Activated T-cell treated with anti-CD3 and anti-CD28 coated beads, Interleukin-2, amount 50 U/mL, for 4 hours (primary cell): Measurements from ENCODE around the gene ZMYND11. TPM values are rescaled to one million over a fixed set of nuclear protein-coding genes. Genes with fewer than 3 reads are reported as not detected.
A peak's percentile ranks its signal among the peaks of the same experiment; 100 is the strongest.
"Not testable (repeated sequence)": the region's sequence is repeated elsewhere in the genome, so short reads cannot be mapped to it uniquely, and the experiment has no call there.

ENCODE experiments used
- ATAC-seq, 2 donors: fragments of 200-7000 bp; cut with Tn5 transposase; one replicate each; pipeline ENCODE4 v1.10.0; 2021
- DNase-seq: peaks from one replicate; pipeline ENCODE4 v3.0.0-alpha.2; 2020
- H3K27me3 Mint-ChIP-seq: one replicate; pipeline ENCODE4 v1.8.0; 2021; ENCODE audit warnings: low read depth, mixed read lengths
- H3K36me3 Mint-ChIP-seq: one replicate; pipeline ENCODE4 v1.8.0; 2022; ENCODE audit warnings: mixed read lengths; ENCODE audit not compliant: insufficient read depth
- H3K4me1 Mint-ChIP-seq: one replicate; pipeline ENCODE4 v1.8.0; 2021; ENCODE audit warnings: low read depth, mixed read lengths
- H3K4me3 Mint-ChIP-seq: one replicate; pipeline ENCODE4 v1.8.0; 2021; ENCODE audit warnings: mild to moderate bottlenecking, moderate library complexity, mixed read lengths
- H3K9me3 Mint-ChIP-seq: one replicate; pipeline ENCODE4 v1.8.0; 2021; ENCODE audit warnings: mixed read lengths
- total RNA-seq, 3 donors: library from RNA; stranded (reverse); gene quantifications; one replicate each; pipeline ENCODE4 v1.2.1, GENCODE V29; 2021

Gene ZMYND11
- total RNA-seq, 3 donors from 2014 or later = 29.3 to 33.3 (median 30.8) TPM

DNA sequence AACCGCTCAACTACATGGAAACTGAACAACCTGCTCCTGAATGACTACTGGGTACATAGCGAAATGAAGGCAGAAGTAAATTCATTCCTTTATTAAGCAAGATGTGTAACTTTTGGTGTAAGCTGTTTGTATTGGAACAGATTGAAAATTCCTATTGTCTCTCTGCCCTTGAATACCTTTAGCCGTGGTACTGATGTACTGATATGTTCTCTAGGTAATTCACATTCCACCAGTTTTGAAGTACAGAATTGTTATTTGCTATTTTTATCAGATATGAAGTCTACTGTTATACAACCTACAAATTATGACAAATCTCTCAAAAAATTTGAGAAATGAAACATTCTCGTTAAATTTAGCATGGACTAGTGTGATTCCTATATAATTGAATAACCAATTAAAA, 17.7 kb downstream of the ZMYND11 start:
- Mint-ChIP-seq H3K4me1 (peaks cover 27% of the 10 kb centered on the region), H3K27me3 (no peaks in the 10 kb centered on the region), H3K36me3 (peaks cover 12% of the 10 kb centered on the region), H3K9me3 (no peaks in the 10 kb centered on the region), H3K4me3 (no peak overlapping the region)
- ATAC-seq (no peak), DNase-seq (no peak)

DNA sequence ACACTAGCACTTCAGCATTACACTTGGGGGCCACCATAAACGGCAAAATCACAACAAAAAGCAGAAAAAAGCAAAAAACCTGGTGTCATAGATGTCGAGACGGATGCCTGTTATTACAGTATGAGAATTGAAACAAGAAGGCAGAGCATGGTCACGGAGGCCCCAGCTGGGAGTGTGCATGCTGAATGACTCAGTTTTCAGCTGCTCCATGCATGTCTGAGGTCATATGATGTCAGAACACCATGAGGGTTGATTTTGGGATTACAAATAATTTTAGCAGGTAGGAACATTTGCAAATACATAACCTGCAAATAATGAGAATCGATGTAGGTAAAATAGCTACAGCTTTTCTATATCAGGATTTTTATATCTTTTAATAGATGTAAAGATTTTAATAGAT, 19.1 kb downstream of the ZMYND11 start:
- H3K27me3 Mint-ChIP-seq = no peaks in the 10 kb centered on the region
- no peak for DNase-seq
- peaks cover 24% of the 10 kb centered on the region for H3K4me1 Mint-ChIP-seq
- H3K36me3 Mint-ChIP-seq = peaks cover 12% of the 10 kb centered on the region
- no peaks in the 10 kb centered on the region for H3K9me3 Mint-ChIP-seq
- ATAC-seq = no peak
- no peak overlapping the region for H3K4me3 Mint-ChIP-seq

DNA sequence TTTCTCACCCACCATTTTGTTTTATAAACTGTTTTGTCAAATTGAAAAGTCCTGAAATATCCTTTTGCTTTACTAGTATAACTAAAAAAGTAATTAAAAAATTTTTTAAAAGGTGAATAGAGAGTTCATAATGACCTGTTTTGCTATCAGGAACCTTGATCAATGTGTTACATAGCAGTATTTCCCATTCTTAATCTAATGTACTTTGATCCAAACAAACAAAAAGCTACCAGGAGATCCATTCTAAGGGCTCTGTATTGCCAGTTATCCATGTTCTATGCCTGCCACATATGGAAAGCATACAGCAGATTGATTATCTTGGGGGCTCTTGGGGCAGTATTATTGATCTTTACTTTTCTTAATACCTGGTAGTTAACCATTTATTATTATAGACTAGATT, 32.1 kb downstream of the ZMYND11 start:
- peaks cover 10% of the 10 kb centered on the region for H3K4me1 Mint-ChIP-seq
- peaks cover 17% of the 10 kb centered on the region for H3K9me3 Mint-ChIP-seq

DNA sequence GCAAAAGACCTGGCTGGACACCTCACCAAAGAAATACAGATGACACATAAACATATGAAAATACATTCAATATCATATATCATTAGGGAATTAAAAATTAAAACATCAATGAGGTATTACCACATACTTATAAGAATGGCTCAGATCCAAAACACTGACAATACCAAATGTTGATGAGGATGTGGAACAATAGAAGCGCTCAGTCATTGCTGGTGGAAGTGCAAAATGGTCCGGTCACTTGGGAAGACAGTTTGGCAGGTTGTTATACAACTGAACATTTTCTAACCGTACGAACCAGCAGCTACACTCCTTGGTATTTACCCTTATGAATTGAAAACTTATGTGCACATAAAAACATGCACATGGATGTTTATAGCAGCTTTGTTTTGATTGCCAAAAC, 38.5 kb downstream of the ZMYND11 start:
- Mint-ChIP-seq H3K36me3 (peaks cover 6% of the 10 kb centered on the region), H3K9me3 (peaks cover 9% of the 10 kb centered on the region), H3K4me3 (no peak overlapping the region), H3K4me1 (peaks cover 12% of the 10 kb centered on the region), H3K27me3 (no peaks in the 10 kb centered on the region)
- ATAC-seq (no peak), DNase-seq (no peak)

More for the DNA sequence above, 32.1 kb downstream of the ZMYND11 start:
- H3K27me3 Mint-ChIP-seq = no peaks in the 10 kb centered on the region
- no peak overlapping the region for H3K4me3 Mint-ChIP-seq
- DNase-seq (no peak), ATAC-seq (no peak)
- H3K36me3 Mint-ChIP-seq = peaks cover 19% of the 10 kb centered on the region

DNA sequence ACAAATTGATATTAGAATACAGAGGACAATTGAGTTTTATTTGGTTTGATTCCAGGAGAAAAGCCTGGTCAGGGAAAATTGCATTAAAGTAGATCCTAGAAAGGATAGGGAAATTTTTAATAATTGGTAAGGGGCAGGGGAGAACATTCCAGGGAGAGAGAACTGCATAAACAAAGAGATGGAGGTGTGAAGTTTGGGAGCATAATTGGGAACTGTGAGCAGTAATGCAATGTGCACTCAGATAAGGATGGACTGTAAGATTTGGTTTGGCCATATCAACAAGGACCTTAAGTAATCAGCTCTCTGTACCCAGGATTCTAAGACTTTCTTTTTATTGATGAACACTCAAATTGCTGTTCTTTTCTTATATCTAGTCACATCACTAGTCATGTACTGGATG, 41.4 kb downstream of the ZMYND11 start:
- Mint-ChIP-seq H3K4me3 (no peak overlapping the region), H3K9me3 (no peaks in the 10 kb centered on the region), H3K36me3 (peaks cover 8% of the 10 kb centered on the region), H3K27me3 (no peaks in the 10 kb centered on the region), H3K4me1 (peaks cover 16% of the 10 kb centered on the region)
- ATAC-seq (no peak), DNase-seq (no peak)

DNA sequence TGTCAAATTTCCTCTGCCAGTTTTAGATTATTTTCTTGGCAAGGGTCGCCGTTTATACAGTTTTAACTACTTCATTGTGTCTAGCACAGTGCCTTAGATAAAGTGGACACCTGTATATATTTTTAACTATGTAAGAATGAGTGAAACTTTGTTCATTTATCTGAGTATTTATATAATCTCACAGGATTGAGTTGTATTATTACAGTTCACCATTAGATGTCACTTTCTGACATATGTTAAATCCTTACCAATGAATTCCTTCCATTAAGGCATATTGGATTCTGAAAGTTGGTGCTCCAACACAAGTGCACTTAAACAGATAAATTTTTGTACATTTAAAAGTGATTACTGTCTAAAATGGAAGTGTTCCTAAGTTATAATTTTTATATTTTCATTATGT, 43.0 kb downstream of the ZMYND11 start:
- no peak for ATAC-seq
- Mint-ChIP-seq H3K4me3 (no peak overlapping the region), H3K36me3 (peaks cover 18% of the 10 kb centered on the region), H3K9me3 (no peaks in the 10 kb centered on the region), H3K4me1 (peaks cover 26% of the 10 kb centered on the region), H3K27me3 (no peaks in the 10 kb centered on the region)
- DNase-seq = no peak

DNA sequence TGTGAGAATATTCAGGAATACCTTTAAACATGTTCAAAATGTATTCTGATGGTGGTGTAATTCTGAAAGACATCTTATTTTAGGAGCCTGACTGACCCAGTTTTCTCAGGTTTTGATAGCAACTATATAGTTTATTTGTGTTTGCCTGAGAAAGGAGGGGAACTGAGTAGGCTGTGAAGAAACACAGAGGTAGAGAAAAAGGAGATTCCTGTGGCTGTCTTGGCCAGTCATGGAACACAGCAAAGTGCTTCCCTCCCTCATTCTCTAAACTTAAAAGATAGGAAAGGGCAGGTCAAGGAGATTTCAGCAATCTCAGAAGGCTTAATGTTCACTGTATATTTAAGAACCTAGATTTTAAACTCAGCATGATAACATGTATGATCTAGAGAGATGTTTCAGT, 43.5 kb downstream of the ZMYND11 start:
- Mint-ChIP-seq H3K4me1 (peaks cover 28% of the 10 kb centered on the region), H3K4me3 (no peak overlapping the region), H3K27me3 (no peaks in the 10 kb centered on the region), H3K36me3 (peaks cover 22% of the 10 kb centered on the region), H3K9me3 (no peaks in the 10 kb centered on the region)
- no peak for DNase-seq
- ATAC-seq = no peak

DNA sequence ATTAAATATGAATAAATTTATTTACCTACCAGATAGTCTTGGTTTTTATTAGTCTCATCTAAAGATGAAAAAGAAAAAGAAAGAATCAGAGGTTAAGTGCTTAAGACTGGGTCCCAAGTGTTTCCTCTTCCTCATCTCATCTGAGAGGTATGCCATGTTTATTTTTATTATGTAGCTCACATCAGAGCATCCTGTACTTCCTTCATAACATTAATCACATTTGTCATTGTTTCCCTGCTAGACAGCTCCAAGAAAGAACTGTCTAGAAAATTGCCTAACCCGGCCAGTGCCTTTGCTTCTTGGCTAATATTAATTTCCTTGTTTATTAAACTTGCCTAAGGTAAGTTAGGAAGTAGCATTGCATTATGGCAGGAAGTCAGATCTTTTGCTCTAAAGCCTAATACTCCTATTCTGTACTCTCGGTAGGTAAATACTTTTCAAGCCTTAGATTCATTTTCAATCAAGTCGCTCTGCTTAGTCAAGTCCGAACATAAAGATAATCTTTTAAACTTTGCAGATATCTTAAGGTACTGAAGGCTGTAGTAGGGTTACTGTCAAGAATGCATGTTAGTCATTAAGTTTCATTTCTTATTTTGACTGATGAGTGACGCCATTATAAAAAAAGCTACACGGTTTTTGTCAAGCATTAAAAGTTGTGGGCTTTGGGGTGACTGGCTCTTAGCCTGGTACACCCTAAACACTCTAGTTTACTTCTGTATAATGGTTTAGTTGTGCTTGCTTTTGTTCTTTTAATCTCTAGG, 47.4 kb downstream of the ZMYND11 start:
- Mint-ChIP-seq H3K4me3 (peak overlapping the region; percentile 17), H3K4me1 (peaks cover 21% of the 10 kb centered on the region), H3K36me3 (peaks cover 36% of the 10 kb centered on the region), H3K9me3 (peaks cover 8% of the 10 kb centered on the region), H3K27me3 (no peaks in the 10 kb centered on the region)
- ATAC-seq (peak; percentile 95), DNase-seq (no peak)

DNA sequence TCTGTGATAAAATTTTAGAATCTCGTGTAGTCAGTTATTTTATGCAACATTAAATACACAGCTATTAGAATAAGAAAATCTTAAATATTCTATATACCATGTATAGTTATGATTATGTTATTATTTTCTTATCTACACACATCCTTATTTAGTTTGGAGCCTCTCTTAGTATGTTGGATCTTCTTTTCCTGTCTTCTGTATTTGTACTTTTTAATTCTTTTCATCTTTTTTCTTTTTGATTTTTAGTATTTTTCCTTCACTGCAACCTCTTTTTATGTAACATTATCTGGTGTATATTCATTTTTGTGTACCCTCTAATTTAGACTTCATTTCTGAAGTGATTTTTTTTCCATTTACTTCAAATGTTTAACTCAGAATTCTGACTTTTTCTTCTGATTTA, 48.9 kb downstream of the ZMYND11 start:
- no peak for DNase-seq
- H3K9me3 Mint-ChIP-seq = peaks cover 8% of the 10 kb centered on the region

DNA sequence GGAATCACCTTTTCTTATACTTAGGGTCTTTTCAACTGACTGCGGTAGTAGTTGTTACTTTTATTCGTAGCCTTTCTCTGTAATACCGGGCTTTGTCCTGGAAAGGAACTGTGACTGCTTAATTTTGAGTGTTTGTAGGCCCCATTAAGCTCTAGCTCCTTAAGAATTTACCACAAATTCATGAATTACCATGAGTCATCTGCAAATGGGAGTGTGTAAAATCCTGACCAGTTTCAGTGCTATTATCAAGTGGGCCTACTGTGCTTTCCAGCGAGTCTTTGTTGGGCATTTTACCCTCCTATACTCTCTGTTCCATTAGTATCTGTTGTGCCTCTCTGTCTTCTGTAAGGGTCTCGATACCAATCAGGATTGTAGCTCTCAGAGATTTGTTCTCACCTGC, 49.7 kb downstream of the ZMYND11 start:
- peaks cover 40% of the 10 kb centered on the region for H3K36me3 Mint-ChIP-seq
- H3K27me3 Mint-ChIP-seq = no peaks in the 10 kb centered on the region
- H3K4me1 Mint-ChIP-seq = peaks cover 28% of the 10 kb centered on the region
- peaks cover 8% of the 10 kb centered on the region for H3K9me3 Mint-ChIP-seq
- DNase-seq (no peak), ATAC-seq (no peak)
- no peak overlapping the region for H3K4me3 Mint-ChIP-seq

More for the DNA sequence above, 48.9 kb downstream of the ZMYND11 start:
- H3K36me3 Mint-ChIP-seq = peaks cover 42% of the 10 kb centered on the region
- no peak for ATAC-seq
- peaks cover 28% of the 10 kb centered on the region for H3K4me1 Mint-ChIP-seq
- H3K27me3 Mint-ChIP-seq = no peaks in the 10 kb centered on the region
- no peak overlapping the region for H3K4me3 Mint-ChIP-seq

DNA sequence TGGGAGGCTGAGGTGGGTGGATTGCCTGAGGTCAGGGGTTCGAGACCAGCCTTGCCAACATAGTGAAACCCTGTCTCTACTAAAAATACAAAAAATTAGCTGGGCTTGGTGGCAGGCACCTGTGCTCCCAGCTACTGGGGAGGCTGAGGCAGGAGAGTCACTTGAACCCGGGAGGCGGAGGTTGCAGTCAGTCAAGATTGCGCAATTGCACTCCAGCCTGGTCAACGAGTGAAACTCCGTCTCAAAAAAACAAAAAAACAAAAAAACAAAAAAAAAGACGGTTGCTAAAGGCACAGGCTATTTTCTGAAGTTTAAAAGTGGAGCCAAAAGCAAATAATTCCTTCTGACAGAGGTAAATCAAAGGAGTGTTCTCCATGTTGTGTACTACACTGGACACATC, 50.3 kb downstream of the ZMYND11 start:
- H3K4me1 Mint-ChIP-seq = peaks cover 29% of the 10 kb centered on the region
- ATAC-seq, H3K27me3 Mint-ChIP-seq, H3K4me3 Mint-ChIP-seq, DNase-seq, H3K9me3 Mint-ChIP-seq: not testable (repeated sequence)
- H3K36me3 Mint-ChIP-seq = peaks cover 44% of the 10 kb centered on the region

DNA sequence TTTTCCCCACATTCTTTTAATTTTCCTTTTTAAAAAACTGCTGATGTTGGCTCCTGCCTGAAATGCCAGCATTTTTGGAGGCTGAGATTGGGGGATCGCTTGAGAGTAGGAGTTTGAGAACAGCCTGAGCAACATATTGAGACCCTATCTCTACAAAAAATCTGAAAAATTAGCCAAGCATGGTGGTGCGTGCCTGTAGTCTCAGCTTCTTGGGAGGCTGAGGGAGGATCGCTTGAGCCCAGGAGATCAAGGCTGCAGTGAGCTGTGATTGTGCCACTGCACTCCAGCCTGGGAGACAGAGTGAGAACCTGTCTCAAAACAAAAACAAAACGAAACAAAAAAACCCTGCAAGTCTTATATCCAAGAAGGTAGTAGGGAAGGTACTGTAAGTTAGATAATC, 51.7 kb downstream of the ZMYND11 start:
- H3K27me3 Mint-ChIP-seq = no peaks in the 10 kb centered on the region
- peaks cover 49% of the 10 kb centered on the region for H3K36me3 Mint-ChIP-seq
- peaks cover 25% of the 10 kb centered on the region for H3K4me1 Mint-ChIP-seq
- peaks cover 8% of the 10 kb centered on the region for H3K9me3 Mint-ChIP-seq
- ATAC-seq (no peak), DNase-seq (no peak)
- no peak overlapping the region for H3K4me3 Mint-ChIP-seq

DNA sequence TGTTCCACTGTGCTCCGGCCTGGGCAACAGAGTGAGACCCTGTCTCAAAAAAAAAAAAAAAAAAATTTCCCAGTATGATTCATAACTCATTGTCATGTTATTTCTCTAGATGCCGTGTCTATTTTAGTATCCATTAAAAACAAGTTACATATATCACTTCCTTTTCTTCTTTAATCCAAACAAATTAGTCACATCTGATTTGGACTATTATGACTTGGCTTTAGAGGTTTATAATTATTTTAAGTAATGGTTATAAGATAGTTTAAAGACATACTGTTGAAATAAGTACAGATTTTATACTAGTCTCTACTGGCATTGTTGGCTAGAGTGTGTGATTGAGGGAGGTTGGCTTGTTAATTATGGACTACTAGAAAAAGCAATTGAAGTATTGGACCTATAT, 53.3 kb downstream of the ZMYND11 start:
- H3K27me3 Mint-ChIP-seq = no peaks in the 10 kb centered on the region
- H3K36me3 Mint-ChIP-seq = peaks cover 38% of the 10 kb centered on the region
- H3K4me3 Mint-ChIP-seq = no peak overlapping the region
- DNase-seq (no peak), ATAC-seq (no peak)
- peaks cover 8% of the 10 kb centered on the region for H3K9me3 Mint-ChIP-seq
- H3K4me1 Mint-ChIP-seq = peaks cover 17% of the 10 kb centered on the region

DNA sequence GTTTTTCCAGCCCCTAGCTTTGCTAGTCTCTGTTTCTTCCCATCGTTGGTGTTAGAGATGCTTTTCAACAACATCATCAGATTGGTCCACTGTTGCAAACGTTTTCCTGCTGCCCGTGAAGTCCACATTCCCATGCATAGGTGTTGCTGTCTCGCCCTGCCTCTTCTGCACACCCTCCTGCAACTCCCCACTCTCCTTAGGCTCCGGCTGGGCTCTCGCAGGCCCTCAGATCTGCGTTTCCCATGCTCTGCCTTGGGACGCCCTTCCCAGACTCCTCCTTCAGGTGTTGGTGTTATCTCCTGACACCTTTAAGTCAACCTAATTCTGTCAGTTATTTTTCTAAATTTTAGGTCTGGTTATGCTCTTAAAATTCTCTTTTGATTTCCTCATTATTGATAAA, 55.0 kb downstream of the ZMYND11 start:
- Mint-ChIP-seq H3K9me3 (no peaks in the 10 kb centered on the region), H3K4me1 (peaks cover 13% of the 10 kb centered on the region), H3K36me3 (peaks cover 33% of the 10 kb centered on the region), H3K27me3 (no peaks in the 10 kb centered on the region), H3K4me3 (no peak overlapping the region)
- ATAC-seq (no peak), DNase-seq (no peak)

DNA sequence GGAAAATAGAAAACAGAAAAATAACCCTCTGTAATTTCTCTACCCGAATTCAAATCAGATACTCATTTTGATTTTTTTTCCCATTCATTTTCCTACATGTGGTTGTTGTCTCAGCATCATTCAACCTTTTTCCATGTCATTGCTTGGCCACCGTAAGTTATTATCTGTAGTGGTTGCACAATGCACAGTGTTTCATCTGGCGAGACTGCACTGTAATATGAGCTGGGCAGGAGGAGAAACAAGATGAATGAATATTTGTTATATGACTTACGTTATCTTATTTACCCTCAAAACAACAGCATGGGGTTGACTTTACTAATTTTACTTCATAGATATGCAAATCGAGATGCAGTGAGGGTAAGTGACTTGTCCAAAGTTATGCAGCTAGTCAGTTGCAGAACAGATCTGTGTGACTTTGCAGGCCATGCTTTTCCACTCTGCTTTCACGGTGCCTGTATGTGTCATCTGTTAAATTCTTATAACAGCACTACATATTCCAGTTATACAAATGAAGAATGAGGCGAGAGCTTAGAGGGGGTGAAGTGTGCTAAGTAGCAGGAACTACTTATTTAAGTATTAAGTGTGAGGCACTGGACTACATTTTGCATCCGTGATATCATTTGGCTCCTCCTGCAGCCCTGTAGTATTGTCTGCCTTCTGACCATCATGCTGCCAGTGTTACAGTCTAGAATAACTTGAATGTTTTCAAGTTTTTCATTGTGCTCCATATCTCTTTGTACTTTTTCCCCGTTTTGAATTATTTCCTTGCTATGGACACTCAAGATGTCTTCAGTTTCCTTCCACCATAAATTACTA, 56.7 kb downstream of the ZMYND11 start:
- DNase-seq (no peak), ATAC-seq (no peak)
- peaks cover 13% of the 10 kb centered on the region for H3K4me1 Mint-ChIP-seq
- no peaks in the 10 kb centered on the region for H3K27me3 Mint-ChIP-seq
- H3K9me3 Mint-ChIP-seq = no peaks in the 10 kb centered on the region
- H3K4me3 Mint-ChIP-seq = no peak overlapping the region
- peaks cover 38% of the 10 kb centered on the region for H3K36me3 Mint-ChIP-seq
